Adrenal gland (tissue), 12 donors: ENCODE data around the gene SPEF1. TPM values are rescaled to one million over a fixed set of nuclear protein-coding genes. Genes with fewer than 3 reads are reported as not detected.

ENCODE experiments used
- DNase-seq, 7 donors: peaks; one replicate each; pipeline ENCODE4 v3.0.0-alpha.2; 2019 to 2020
- H3K27ac ChIP-seq, 5 donors: fragments of 200-600 bp; sonication (generic) in 4 of 5; 1 replicate in 3 of 5; 2 replicates in 2 of 5; pipeline versions ENCODE4 v1.5.1 to v1.8.0; 2016 to 2020; ENCODE audit warnings: mild to moderate bottlenecking in 1 of 5
- H3K27me3 ChIP-seq: fragments of 200-600 bp; 2 replicates; pipeline ENCODE4 v1.8.0; 2021
- H3K36me3 ChIP-seq, 2 donors: fragments of 200-600 bp; replicated peaks in 1 of 2; 1 replicate in 1 of 2; 2 replicates in 1 of 2; pipeline versions ENCODE4 v1.5.1 to v1.8.0; 2018 to 2022
- H3K4me1 ChIP-seq, 2 donors: fragments of 200-600 bp; replicated peaks in 1 of 2; 1 replicate in 1 of 2; 2 replicates in 1 of 2; pipeline versions ENCODE4 v1.5.1 to v1.8.0; 2018 to 2021
- H3K4me3 ChIP-seq, 4 donors: fragments of 200-600 bp; sonication (generic) in 3 of 4; one replicate each; pipeline ENCODE4 v1.5.1; 2016 to 2018
- H3K9me3 ChIP-seq, 3 donors: fragments of 200-600 bp; sonication (generic) in 1 of 3; replicated peaks in 1 of 3; 1 replicate in 2 of 3; 2 replicates in 1 of 3; pipeline versions ENCODE4 v1.5.1 to v1.8.0; 2016 to 2021
- POLR2A ChIP-seq, 2 donors: fragments of 450-650 bp; IDR thresholded peaks; one replicate each; pipeline ENCODE4 v1.6.1; 2017; ENCODE audit warnings: antibody characterized with exemption in 2 of 2, mild to moderate bottlenecking in 2 of 2, moderate library complexity in 1 of 2
- WGBS, 4 donors: extraction: QIAGEN DNeasy Blood & Tissue Kit in 2 of 4; methylation state at CpG; one replicate each; pipeline versions ENCODE4 v1.1.5 to v1.1.7; 2013 to 2017; 5-methylcytosine and 5-hydroxymethylcytosine counted together
- intact Hi-C, 2 donors: fragments of 100-400 bp; cut with DNase I; formaldehyde crosslinking; loops; one replicate each; pipeline versions ENCODE4 v1.14.1 to v1.15.0; 2022 to 2023
- polyA plus RNA-seq, 3 donors: library from polyadenylated mRNA; stranded (reverse); fragments of 200-250 nt in 2 of 3; fragments of 350-450 nt in 1 of 3; fragmentation: Illumina TruSeq in 1 of 3; extraction: RNeasy Lipid Tissue Mini Kit (QIAGEN cat#74804) in 1 of 3; gene quantifications; one replicate each; pipeline ENCODE4 v1.2.3, GENCODE V29; 2013 to 2014
- total RNA-seq, 9 donors: library from RNA; depleted of rRNA in 4 of 9; stranded (reverse); fragments of >200 nt in 4 of 9; fragments of 120-200 nt in 1 of 9; fragmentation: NEBNext Ultra II Directional in 1 of 9; extraction: Animal tissue kit (Norgen Biotek cat#: 25700) in 1 of 9; gene quantifications; one replicate each; pipeline versions ENCODE4 v1.1.0 to v1.2.4, GENCODE V29; 2013 to 2023
- TF ChIP-seq, protein P1 (sequence below), 6 experiments: fragments of 450-650 bp in 4 of 6; fragments of 200-600 bp in 2 of 6; sonication (generic) in 1 of 6; IDR thresholded peaks; 1 replicate in 5 of 6; 2 replicates in 1 of 6; pipeline versions ENCODE4 v1.5.1 to v1.8.0; 2016 to 2021; ENCODE audit warnings: antibody characterized with exemption in 6 of 6, mild to moderate bottlenecking in 2 of 6, moderate library complexity in 1 of 6
- donor health status: healthy with polysubstance abuse.
- donor health status: Bipolar disorder and iron deficiency.
- donor health status: DM: yes; HTN: yes; CAD: no.
- donor health status: DM: no; HTN: no; CAD: no.
- donor health status: DM: no; HTN: no; CAD: no.
- donor health status: DM: yes; HTN: yes; CAD: no.

SPEF1 gene
- total and polyA plus RNA-seq, 12 donors = 0.14 to 1.4 (median 0.38) TPM; not detected in 2

GRCh38 chr20:3744037-3744436, 37.2 kb downstream of the SPEF1 start:
- Histone ChIP-seq H3K27ac (no peak overlapping the region), H3K4me3 (no peak overlapping the region), H3K4me1 (no peaks in the 10 kb centered on the region), H3K9me3 (no peaks in the 10 kb centered on the region), H3K27me3 (no peaks in the 10 kb centered on the region), H3K36me3 (no peaks in the 10 kb centered on the region)
- 75 to 92% (median 79%) methylated on average over 1 of the region's 1 CpG for WGBS, 4 donors
- intact Hi-C loops = no loop called here
- TF ChIP-seq, protein P1, sequence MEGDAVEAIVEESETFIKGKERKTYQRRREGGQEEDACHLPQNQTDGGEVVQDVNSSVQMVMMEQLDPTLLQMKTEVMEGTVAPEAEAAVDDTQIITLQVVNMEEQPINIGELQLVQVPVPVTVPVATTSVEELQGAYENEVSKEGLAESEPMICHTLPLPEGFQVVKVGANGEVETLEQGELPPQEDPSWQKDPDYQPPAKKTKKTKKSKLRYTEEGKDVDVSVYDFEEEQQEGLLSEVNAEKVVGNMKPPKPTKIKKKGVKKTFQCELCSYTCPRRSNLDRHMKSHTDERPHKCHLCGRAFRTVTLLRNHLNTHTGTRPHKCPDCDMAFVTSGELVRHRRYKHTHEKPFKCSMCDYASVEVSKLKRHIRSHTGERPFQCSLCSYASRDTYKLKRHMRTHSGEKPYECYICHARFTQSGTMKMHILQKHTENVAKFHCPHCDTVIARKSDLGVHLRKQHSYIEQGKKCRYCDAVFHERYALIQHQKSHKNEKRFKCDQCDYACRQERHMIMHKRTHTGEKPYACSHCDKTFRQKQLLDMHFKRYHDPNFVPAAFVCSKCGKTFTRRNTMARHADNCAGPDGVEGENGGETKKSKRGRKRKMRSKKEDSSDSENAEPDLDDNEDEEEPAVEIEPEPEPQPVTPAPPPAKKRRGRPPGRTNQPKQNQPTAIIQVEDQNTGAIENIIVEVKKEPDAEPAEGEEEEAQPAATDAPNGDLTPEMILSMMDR (IDR thresholded peaks at IDR 0.05) = no peak
- no peak for TF ChIP-seq POLR2A (IDR thresholded peaks at IDR 0.05)
- DNase-seq = no peak

DNA sequence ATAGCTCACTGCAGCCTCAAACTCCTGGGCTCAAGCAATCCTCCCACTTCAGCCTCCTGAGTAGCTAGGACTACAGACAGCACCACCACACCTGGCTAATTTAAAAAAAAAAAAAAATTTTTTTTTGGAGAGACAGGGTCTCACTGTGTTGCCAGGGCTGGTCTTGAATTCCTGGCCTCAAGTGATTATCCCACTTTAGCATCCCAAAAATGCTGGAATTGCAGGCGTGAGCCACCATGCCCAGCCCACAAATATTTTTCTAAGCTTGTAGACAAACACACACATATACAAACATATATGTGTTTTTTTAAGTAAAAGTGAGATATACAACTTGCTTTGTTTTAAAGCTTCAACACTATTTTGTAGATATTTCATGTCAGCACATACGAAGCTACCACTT, 38.0 kb downstream of the SPEF1 start:
- Histone ChIP-seq H3K27me3 (no peaks in the 10 kb centered on the region), H3K4me1 (no peaks in the 10 kb centered on the region), H3K4me3 (no peak overlapping the region), H3K36me3 (no peaks in the 10 kb centered on the region), H3K27ac (no peak overlapping the region), H3K9me3 (no peaks in the 10 kb centered on the region)
- 71 to 100% (median 92%) methylated on average over 2 of the region's 2 CpGs for WGBS, 4 donors
- DNase-seq = no peak
- intact Hi-C loops = no loop called here
- TF ChIP-seq, protein P1 (IDR thresholded peaks at IDR 0.05) = no peak
- TF ChIP-seq POLR2A (IDR thresholded peaks at IDR 0.05) = no peak

DNA sequence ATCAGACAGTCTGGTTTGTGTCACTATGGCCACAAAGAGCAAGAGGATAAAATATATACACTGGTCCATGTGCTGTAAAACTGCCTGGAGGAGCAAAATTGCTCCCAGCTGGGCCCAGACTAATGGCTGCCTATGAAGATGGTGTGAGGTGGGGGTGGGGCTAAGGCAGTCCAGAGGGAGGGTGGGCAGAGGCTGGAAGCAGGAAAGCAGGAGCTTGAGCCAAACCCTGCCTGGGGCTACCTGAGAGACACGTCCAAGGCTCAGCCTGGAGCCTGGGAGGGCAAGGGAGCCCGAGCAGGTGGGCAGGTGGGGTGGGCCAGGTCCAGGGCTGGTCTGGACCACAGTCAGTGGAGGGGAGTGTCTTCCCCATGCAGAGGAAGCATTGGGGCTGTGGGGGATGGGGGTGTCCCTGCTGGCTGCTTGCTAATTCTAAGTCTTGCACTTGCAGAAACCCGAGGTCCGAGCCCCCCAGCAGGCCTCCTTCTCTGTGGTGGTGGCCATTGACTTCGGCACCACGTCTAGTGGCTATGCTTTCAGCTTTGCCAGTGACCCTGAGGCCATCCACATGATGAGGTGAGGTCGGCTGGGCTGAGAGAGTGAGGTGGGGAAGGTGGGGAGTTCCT, 39.3 kb downstream of the SPEF1 start:
- no peak for TF ChIP-seq POLR2A (IDR thresholded peaks at IDR 0.05)
- TF ChIP-seq, protein P1 (IDR thresholded peaks at IDR 0.05) = no peak
- no peak for DNase-seq
- 72 to 84% (median 73%) methylated on average over 7 of the region's 7 CpGs; no CpG with 5 or more reads in 1 of the 4 donors for WGBS, 4 donors
- intact Hi-C loops = no loop called here
- no peak overlapping the region for H3K4me3 ChIP-seq
- H3K36me3 ChIP-seq = no peaks in the 10 kb centered on the region
- H3K27ac ChIP-seq = no peak overlapping the region
- H3K27me3 ChIP-seq = no peaks in the 10 kb centered on the region
- no peaks in the 10 kb centered on the region for H3K4me1 ChIP-seq
- no peaks in the 10 kb centered on the region for H3K9me3 ChIP-seq

DNA sequence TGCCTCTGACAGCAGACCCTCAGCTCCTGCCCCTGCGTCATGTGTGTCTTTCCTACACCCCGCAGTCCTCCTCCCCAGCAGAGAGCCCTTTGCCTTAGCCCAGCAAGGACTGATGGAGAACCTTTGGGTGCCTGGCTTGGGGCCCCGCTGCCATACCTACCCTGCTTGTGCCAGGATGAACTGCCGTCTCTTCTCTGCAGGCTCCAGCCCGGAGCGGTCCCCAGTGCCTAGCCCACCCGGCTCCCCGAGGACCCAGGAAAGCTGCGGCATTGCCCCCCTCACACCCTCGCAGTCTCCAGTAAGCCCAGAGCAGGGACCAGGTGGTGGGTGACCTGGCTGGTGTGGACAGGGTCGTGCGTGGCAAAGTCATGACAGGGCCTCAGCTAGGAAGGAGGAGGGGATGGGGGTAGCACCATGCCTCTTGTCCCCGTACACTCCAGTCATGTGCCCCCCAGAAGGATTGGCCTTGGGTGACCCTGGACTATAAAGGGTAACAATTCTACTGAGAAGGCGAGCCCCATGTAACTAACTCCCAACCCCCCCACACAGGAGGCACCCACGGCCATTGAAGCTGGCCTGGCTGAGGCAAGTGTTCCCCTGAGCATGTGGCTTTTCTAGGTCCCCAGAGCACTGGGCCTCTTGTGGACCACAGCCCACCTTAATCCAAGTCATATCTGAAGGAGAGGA, 40.5 kb downstream of the SPEF1 start:
- TF ChIP-seq POLR2A (IDR thresholded peaks at IDR 0.05) = no peak
- TF ChIP-seq, protein P1 (IDR thresholded peaks at IDR 0.05) = no peak
- Histone ChIP-seq H3K27me3 (no peaks in the 10 kb centered on the region), H3K4me1 (no peaks in the 10 kb centered on the region), H3K27ac (peak overlapping the region in 1 of 5 donors; percentile 58), H3K9me3 (no peaks in the 10 kb centered on the region), H3K4me3 (no peak overlapping the region), H3K36me3 (no peaks in the 10 kb centered on the region)
- 81 to 94% (median 87%) methylated on average over 2 to 15 of the region's 15 CpGs for WGBS, 4 donors
- intact Hi-C loops = no loop called here
- DNase-seq = no peak
